Measurements from ENCODE around the gene CARF. TPM values are rescaled to one million over a fixed set of nuclear protein-coding genes. Genes with fewer than 3 reads are reported as not detected.
A peak's percentile ranks its signal among the peaks of the same experiment; 100 is the strongest.
"Not testable (repeated sequence)": the region's sequence is repeated elsewhere in the genome, so short reads cannot be mapped to it uniquely, and the experiment has no call there.

The CARF gene
- total and polyA plus RNA-seq, 2 experiments from 2014 or later: 4.3 to 9.5 TPM

DNA sequence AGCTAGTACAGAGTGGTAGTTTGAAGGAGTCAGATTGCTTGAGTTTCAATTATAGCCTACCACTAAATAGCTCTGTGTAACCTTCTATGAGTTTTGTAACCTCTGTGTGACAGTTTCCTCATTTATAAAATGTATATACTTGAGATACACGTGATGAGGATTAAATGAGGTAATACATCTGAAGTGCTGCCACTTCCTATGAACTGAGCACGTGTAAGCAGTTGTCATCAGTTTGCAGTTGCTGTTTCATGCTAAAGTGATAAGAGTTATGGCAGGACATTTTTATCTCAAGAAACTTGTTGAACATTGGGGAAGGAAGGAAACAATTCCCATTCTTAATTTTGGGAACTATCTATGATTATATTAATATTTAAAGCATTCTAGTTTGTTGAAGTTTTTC, 38.5 kb downstream of the CARF start:
- 71 to 74% methylated on average over 2 of the region's 2 CpGs for WGBS, 2 experiments (ENCODE audit: low coverage in 1 of 2, low lambda C conversion rate in 2 of 2, missing lambda C conversion rate in 2 of 2)
- no peak for DNase-seq

DNA sequence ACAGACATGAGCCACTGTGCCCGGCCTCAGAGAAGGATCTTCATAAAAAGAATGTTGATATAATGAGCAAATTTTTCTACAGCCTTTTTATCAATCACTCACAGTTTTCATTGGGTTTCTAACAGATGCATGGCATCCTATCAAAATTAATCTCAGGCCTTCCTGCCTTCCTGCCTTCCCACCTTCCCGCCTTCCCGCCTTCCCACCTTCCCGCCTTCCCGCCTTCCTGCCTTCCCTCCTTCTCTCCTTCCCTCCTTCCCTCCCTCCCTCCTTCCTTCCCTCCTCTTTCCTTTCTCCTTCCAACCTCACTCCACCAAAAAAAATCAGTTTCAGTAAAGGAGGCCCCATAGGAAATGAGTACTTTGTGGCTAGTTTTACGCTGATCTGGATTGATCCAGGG, 48.4 kb downstream of the CARF start:
- in situ Hi-C loops (cut with MboI): no loop called here
- WGBS, 2 experiments (ENCODE audit: low coverage in 1 of 2, low lambda C conversion rate in 2 of 2, missing lambda C conversion rate in 2 of 2): 94 to 97% methylated on average over 6 of the region's 6 CpGs
- no peaks in the 10 kb centered on the region for H3K79me2 ChIP-seq (ENCODE audit: insufficient read depth)
- H4K20me1 ChIP-seq (ENCODE audit: insufficient read depth): no peaks in the 10 kb centered on the region
- TF ChIP-seq EZH2phosphoT487 (IDR thresholded peaks at IDR 0.05; ENCODE audit: insufficient read depth, low read depth): no peak
- TF ChIP-seq EZH2 (IDR thresholded peaks at IDR 0.05; ENCODE audit: insufficient read depth, poor library complexity, severe bottlenecking): no peak
- no peak overlapping the region for H3K4me2 ChIP-seq (ENCODE audit: unreplicated experiment)
- no peaks in the 10 kb centered on the region for H3K9me3 ChIP-seq (ENCODE audit: low read depth)
- no peak overlapping the region for H2AFZ ChIP-seq
- H3K27me3 ChIP-seq (replicated peaks; ENCODE audit: insufficient read depth): no peaks in the 10 kb centered on the region
- H3K9ac ChIP-seq: no peak overlapping the region
- H3K36me3 ChIP-seq (ENCODE audit: low read depth): peaks cover 1% of the 10 kb centered on the region; the same call in 1 of the 2 replicates
- no peak overlapping the region for H3K27ac ChIP-seq
- H3K4me1 ChIP-seq (ENCODE audit: insufficient read depth): no peaks in the 10 kb centered on the region
- DNase-seq: no peak
- no peak overlapping the region for H3K4me3 ChIP-seq
- no peaks in the 10 kb centered on the region for H3F3A ChIP-seq (ENCODE audit: insufficient read depth)
- H3K9me2 ChIP-seq (ENCODE audit: insufficient read depth): no peaks in the 10 kb centered on the region

More for the DNA sequence above, 38.5 kb downstream of the CARF start:
- H3K9me3 ChIP-seq (ENCODE audit: low read depth): no peaks in the 10 kb centered on the region
- peaks cover 5% of the 10 kb centered on the region; the same call in 1 of the 2 replicates for H3K36me3 ChIP-seq (ENCODE audit: low read depth)
- no peaks in the 10 kb centered on the region for H4K20me1 ChIP-seq (ENCODE audit: insufficient read depth)
- in situ Hi-C loops (cut with MboI): no loop called here
- H3K27ac ChIP-seq: no peak overlapping the region
- no peak overlapping the region for H3K4me2 ChIP-seq (ENCODE audit: unreplicated experiment)
- no peak overlapping the region for H3K4me3 ChIP-seq
- no peaks in the 10 kb centered on the region for H3F3A ChIP-seq (ENCODE audit: insufficient read depth)
- no peak overlapping the region for H2AFZ ChIP-seq
- TF ChIP-seq EZH2phosphoT487 (IDR thresholded peaks at IDR 0.05; ENCODE audit: insufficient read depth, low read depth) (no peak), EZH2 (IDR thresholded peaks at IDR 0.05; ENCODE audit: insufficient read depth, poor library complexity, severe bottlenecking) (no peak)
- no peak overlapping the region for H3K9ac ChIP-seq
- H3K4me1 ChIP-seq (ENCODE audit: insufficient read depth): no peaks in the 10 kb centered on the region
- no peaks in the 10 kb centered on the region for H3K27me3 ChIP-seq (replicated peaks; ENCODE audit: insufficient read depth)
- H3K9me2 ChIP-seq (ENCODE audit: insufficient read depth): no peaks in the 10 kb centered on the region
- H3K79me2 ChIP-seq (ENCODE audit: insufficient read depth): no peaks in the 10 kb centered on the region

DNA sequence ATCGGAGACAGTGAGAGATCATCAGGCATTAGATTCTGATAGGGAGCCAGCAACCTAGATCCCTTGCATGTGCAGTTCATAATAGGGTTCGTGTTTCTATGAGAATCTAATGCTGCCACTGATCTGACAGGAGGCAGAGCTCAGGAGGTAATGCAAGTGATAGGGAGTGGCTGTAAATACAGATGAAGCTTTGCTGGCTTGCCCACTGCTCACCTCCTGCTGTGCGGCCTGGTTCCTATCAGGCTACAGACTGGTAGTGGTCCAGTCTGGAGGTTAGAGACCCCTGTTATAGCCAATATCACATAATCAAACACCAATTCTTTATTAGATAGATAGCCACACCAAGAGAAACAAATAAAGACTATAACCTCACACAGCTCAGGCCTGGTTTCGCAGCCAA, 51.6 kb downstream of the CARF start:
- Histone ChIP-seq H3K9me2 (ENCODE audit: insufficient read depth) (no peaks in the 10 kb centered on the region), H2AFZ (no peak overlapping the region), H3K27me3 (replicated peaks; ENCODE audit: insufficient read depth) (no peaks in the 10 kb centered on the region), H3K36me3 (ENCODE audit: low read depth) (no peaks in the 10 kb centered on the region), H3K9me3 (ENCODE audit: low read depth) (no peaks in the 10 kb centered on the region), H3K4me1 (ENCODE audit: insufficient read depth) (no peaks in the 10 kb centered on the region), H4K20me1 (ENCODE audit: insufficient read depth) (no peaks in the 10 kb centered on the region), H3K27ac (no peak overlapping the region), H3K9ac (no peak overlapping the region), H3F3A (ENCODE audit: insufficient read depth) (no peaks in the 10 kb centered on the region), H3K4me2 (ENCODE audit: unreplicated experiment) (no peak overlapping the region), H3K4me3 (no peak overlapping the region), H3K79me2 (ENCODE audit: insufficient read depth) (no peaks in the 10 kb centered on the region)
- 79 to 81% methylated on average over 4 of the region's 4 CpGs for WGBS, 2 experiments (ENCODE audit: low coverage in 1 of 2, low lambda C conversion rate in 2 of 2, missing lambda C conversion rate in 2 of 2)
- in situ Hi-C loops (cut with MboI): no loop called here
- no peak for DNase-seq
- TF ChIP-seq EZH2phosphoT487 (IDR thresholded peaks at IDR 0.05; ENCODE audit: insufficient read depth, low read depth) (no peak), EZH2 (IDR thresholded peaks at IDR 0.05; ENCODE audit: insufficient read depth, poor library complexity, severe bottlenecking) (no peak)

DNA sequence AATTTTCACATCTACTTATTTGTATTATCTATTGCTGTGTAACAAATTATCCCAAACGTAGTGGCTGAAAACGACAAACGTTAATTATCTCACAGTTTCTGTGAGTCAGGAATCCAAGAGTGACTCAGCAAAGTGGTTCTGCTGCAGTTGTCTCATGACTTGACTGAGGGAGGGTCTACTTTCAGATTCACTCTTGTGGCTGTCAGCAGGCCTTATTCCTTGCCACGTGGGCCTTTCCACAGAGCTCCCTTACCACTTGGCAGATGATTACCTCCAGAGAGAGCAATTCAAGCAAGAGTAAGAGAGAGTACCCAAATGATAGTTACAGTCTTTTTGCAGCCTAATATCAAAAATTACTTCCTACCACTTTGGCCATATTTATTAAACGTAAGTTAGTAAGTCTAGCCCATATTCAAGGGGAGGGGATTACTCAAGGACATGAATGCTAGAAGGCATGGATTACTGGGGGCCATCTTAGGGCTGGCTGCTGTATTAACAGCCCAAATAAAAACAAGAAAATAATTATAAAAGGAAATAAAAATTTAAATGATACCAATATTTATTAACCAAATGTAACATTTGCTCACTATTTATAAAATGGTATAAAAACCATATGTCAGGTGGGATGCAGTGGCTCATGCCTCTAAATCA, 53.9 kb downstream of the CARF start:
- in situ Hi-C loops (cut with MboI): no loop called here
- Histone ChIP-seq H3K4me3 (no peak overlapping the region), H3K27ac (0 out of 2 replicates have a peak overlapping the region, but pooled peaks have one; percentile 16), H3K4me1 (ENCODE audit: insufficient read depth) (no peaks in the 10 kb centered on the region), H3K9me2 (ENCODE audit: insufficient read depth) (no peaks in the 10 kb centered on the region), H3K79me2 (ENCODE audit: insufficient read depth) (no peaks in the 10 kb centered on the region), H3K27me3 (replicated peaks; ENCODE audit: insufficient read depth) (no peaks in the 10 kb centered on the region), H3K9ac (no peak overlapping the region), H3F3A (ENCODE audit: insufficient read depth) (no peaks in the 10 kb centered on the region), H4K20me1 (ENCODE audit: insufficient read depth) (no peaks in the 10 kb centered on the region), H2AFZ (peak overlapping the region; percentile 41; the same call in 1 of the 2 replicates), H3K9me3 (ENCODE audit: low read depth) (no peaks in the 10 kb centered on the region), H3K4me2 (ENCODE audit: unreplicated experiment) (no peak overlapping the region), H3K36me3 (ENCODE audit: low read depth) (no peaks in the 10 kb centered on the region)
- peak; percentile 50 for DNase-seq
- no peak for TF ChIP-seq EZH2 (IDR thresholded peaks at IDR 0.05; ENCODE audit: insufficient read depth, poor library complexity, severe bottlenecking)
- TF ChIP-seq EZH2phosphoT487 (IDR thresholded peaks at IDR 0.05; ENCODE audit: insufficient read depth, low read depth): no peak
- 63 to 65% methylated on average over 5 of the region's 5 CpGs for WGBS, 2 experiments (ENCODE audit: low coverage in 1 of 2, low lambda C conversion rate in 2 of 2, missing lambda C conversion rate in 2 of 2)

DNA sequence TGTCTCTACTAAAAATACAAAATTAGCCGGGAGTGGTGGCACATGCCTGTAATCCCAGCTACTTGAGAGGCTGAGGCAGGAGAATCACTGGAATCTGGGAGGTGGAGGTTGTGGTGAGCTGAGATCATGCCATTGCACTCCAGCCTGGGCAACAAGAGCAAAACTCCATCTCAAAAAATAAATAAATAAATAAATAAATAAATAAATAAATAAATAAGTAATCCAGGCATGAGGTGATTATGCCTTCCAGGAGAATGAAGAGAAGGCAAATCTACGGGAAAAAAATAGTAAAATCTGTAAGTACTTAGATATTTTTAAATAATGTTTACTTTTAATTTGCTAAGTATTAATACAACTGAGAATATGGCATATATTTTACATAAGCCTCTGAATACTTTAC, 57.3 kb downstream of the CARF start:
- H3K4me2 ChIP-seq (ENCODE audit: unreplicated experiment); in situ Hi-C loops (cut with MboI); H3K4me3 ChIP-seq; H3K27ac ChIP-seq; H3K9ac ChIP-seq; H2AFZ ChIP-seq; H3K79me2 ChIP-seq (ENCODE audit: insufficient read depth); H3K4me1 ChIP-seq (ENCODE audit: insufficient read depth); DNase-seq; H3K9me2 ChIP-seq (ENCODE audit: insufficient read depth); H4K20me1 ChIP-seq (ENCODE audit: insufficient read depth); H3K27me3 ChIP-seq (replicated peaks; ENCODE audit: insufficient read depth); H3K9me3 ChIP-seq (ENCODE audit: low read depth); H3K36me3 ChIP-seq (ENCODE audit: low read depth); H3F3A ChIP-seq (ENCODE audit: insufficient read depth): not testable (repeated sequence)
- WGBS, 2 experiments (ENCODE audit: low coverage in 1 of 2, low lambda C conversion rate in 2 of 2, missing lambda C conversion rate in 2 of 2): 45 to 50% methylated on average over 2 of the region's 2 CpGs

Data from GM23248 (cell line).